ENCODE results near the gene MYB.
"Not testable (repeated sequence)": the region's sequence is repeated elsewhere in the genome, so short reads cannot be mapped to it uniquely, and the experiment has no call there.

MYB gene

DNA sequence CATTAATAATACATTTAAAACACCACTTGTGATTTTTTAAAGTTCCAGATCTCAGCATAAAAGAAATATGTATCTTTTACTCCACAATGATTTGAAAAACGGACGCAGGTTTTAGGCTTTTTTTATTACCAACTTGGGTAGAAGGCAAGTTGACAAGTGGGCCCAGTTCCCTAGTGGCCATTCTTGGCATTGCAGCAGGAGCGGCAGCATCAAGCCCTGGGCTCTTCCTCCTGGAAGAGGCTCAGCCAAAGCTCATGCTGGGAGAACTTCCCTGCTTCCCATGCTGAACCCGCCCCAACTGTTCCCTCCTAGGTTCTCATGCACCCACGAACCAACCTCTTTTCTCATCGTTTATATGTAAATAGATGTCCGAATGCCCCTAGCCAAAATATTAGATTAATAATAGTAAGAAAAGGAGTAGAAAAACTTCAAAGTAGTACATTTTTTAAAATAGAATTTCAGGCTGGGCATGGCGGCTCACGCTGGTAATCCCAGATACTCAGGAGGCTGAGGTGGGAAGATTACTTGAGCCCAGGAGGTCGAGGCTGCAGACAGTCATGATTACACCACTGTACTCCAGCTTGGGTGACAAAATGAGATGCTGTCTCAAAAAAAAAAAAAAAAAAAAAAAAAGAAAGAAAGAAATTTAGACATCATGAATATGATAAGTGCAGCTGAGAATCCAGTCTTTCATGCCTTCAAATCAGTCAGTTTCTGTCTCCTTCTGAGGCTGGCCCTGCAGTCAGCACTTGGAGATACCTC lies 18.2 kb upstream of the MYB start:
- ChIA-PET POLR2A (no interaction called here), CTCF (interaction anchor here (0.7 to 1.5 kb wide), 5 partner anchors 16 to 90 kb away, joined by 3 to 6 read pairs (median 4); no protein-coding TSS in a partner anchor)
- no peak overlapping the region for H3K4me3 ChIP-seq (ENCODE audit: low read depth, low read length)
- no peak for DNase-seq (ENCODE audit: low read depth, low spot score)
- TF ChIP-seq, protein P1, sequence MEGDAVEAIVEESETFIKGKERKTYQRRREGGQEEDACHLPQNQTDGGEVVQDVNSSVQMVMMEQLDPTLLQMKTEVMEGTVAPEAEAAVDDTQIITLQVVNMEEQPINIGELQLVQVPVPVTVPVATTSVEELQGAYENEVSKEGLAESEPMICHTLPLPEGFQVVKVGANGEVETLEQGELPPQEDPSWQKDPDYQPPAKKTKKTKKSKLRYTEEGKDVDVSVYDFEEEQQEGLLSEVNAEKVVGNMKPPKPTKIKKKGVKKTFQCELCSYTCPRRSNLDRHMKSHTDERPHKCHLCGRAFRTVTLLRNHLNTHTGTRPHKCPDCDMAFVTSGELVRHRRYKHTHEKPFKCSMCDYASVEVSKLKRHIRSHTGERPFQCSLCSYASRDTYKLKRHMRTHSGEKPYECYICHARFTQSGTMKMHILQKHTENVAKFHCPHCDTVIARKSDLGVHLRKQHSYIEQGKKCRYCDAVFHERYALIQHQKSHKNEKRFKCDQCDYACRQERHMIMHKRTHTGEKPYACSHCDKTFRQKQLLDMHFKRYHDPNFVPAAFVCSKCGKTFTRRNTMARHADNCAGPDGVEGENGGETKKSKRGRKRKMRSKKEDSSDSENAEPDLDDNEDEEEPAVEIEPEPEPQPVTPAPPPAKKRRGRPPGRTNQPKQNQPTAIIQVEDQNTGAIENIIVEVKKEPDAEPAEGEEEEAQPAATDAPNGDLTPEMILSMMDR (IDR thresholded peaks at IDR 0.05; ENCODE audit: insufficient read depth, low read length, missing control alignments), result peak; percentile 53

DNA sequence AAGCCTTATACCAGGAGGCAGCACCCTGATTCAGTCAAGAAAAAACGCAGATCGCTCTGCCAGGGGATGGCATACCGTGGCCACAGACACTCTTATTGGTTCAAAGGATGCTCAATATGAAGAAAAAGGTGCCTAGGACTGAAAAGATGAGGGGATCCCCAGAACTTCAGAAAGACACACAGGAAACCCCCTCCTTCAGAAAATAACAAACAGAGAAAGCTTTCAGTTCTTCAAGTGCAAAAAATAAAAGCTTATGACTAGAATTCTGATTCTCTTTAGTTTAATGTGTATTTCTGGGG lies 17.7 kb upstream of the MYB start:
- CTCF ChIA-PET, result interaction anchor here (0.7 to 0.9 kb wide), 2 partner anchors 38 to 259 kb away, joined by 3 to 6 read pairs; no protein-coding TSS in a partner anchor
- TF ChIP-seq, protein P1 (IDR thresholded peaks at IDR 0.05; ENCODE audit: insufficient read depth, low read length, missing control alignments), result no peak
- POLR2A ChIA-PET, result no interaction called here
- H3K4me3 ChIP-seq (ENCODE audit: low read depth, low read length), result no peak overlapping the region
- no peak for DNase-seq (ENCODE audit: low read depth, low spot score)

- CTCF ChIA-PET, result interaction anchor here (0.9 to 1.3 kb wide), 3 partner anchors 14 to 258 kb away, joined by 3 read pairs; no protein-coding TSS in a partner anchor
- DNase-seq (ENCODE audit: low read depth, low spot score); H3K4me3 ChIP-seq (ENCODE audit: low read depth, low read length); POLR2A ChIA-PET: not testable (repeated sequence)
These were observed 16.7 kb upstream of the MYB start for GRCh38 chr6:135164387-135164786.

GRCh38 chr6:135165031-135165430 lies 16.1 kb upstream of the MYB start:
- ChIA-PET CTCF (interaction anchor here (1.0 to 1.3 kb wide), 2 partner anchors 14 to 258 kb away, joined by 3 read pairs; no protein-coding TSS in a partner anchor), POLR2A (no interaction called here)
- DNase-seq (ENCODE audit: low read depth, low spot score), result no peak
- no peak overlapping the region for H3K4me3 ChIP-seq (ENCODE audit: low read depth, low read length)
- TF ChIP-seq, protein P1 (IDR thresholded peaks at IDR 0.05; ENCODE audit: insufficient read depth, low read length, missing control alignments), result no peak

DNA sequence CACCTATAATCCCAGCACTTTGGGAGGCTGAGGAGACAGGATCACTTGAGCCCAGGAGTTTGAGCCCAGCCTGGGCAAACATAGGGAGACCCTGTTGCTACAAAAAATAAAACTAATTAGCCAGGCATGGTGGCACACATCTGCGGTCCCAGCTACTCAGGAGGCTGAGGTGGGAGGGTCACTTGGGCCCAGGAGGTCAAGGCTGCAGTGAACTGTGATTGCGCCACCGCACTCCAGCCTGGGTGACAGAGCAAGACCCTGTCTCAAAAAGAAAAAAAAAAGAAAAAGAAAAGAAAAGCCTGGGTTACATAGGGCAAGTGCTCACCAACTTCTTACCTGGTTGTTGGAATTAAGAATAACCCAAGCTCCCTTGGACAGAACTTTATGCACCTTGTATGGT lies 14.6 kb upstream of the MYB start:
- no peak overlapping the region for H3K4me3 ChIP-seq (ENCODE audit: low read depth, low read length)
- TF ChIP-seq, protein P1 (IDR thresholded peaks at IDR 0.05; ENCODE audit: insufficient read depth, low read length, missing control alignments), result no peak
- no peak for DNase-seq (ENCODE audit: low read depth, low spot score)
- POLR2A ChIA-PET, result no interaction called here
- CTCF ChIA-PET, result interaction anchor here (2.7 kb wide), 1 partner anchor 257 kb away, joined by 10 read pairs; no protein-coding TSS in a partner anchor

- CTCF ChIA-PET, result interaction anchor here (1.3 to 2.7 kb wide), 3 partner anchors 11 to 256 kb away, joined by 3 to 10 read pairs (median 9); no protein-coding TSS in a partner anchor
- no peak for DNase-seq (ENCODE audit: low read depth, low spot score)
- POLR2A ChIA-PET, result no interaction called here
- H3K4me3 ChIP-seq (ENCODE audit: low read depth, low read length), result no peak overlapping the region
- TF ChIP-seq, protein P1 (IDR thresholded peaks at IDR 0.05; ENCODE audit: insufficient read depth, low read length, missing control alignments), result no peak
These were observed 13.5 kb upstream of the MYB start for GRCh38 chr6:135167617-135168016.

Data from AG04449 (cell line).